GM12878 (cell line): Measurements from ENCODE around the gene PTPN20. TPM values are rescaled to one million over a fixed set of nuclear protein-coding genes. Genes with fewer than 3 reads are reported as not detected.

ENCODE experiments used
- ATAC-seq: fragments of 200-7000 bp; cut with Tn5 transposase; 3 replicates; pipeline ENCODE4 v1.9.1; 2020; ENCODE audit warnings: mild to moderate bottlenecking, moderate library complexity
- BruUV-seq: library from RNA; stranded (reverse); fragments of 400-500 nt; replicated peaks from 2 replicates; lab custom pipeline; 2021; lab: Mats Ljungman, UMichigan
- CTCF ChIA-PET: fragments of 300-600 bp; sonication (Branson Sonifier 250); formaldehyde crosslinking; extraction: SDS; loops from one replicate; lab custom pipeline; 2021; ENCODE audit warnings: inconsistent platforms; lab: Yijun Ruan, JAX
- POLR2A ChIA-PET: fragments of 350-600 bp; formaldehyde crosslinking; extraction: SDS; loops from one replicate; lab custom pipeline; 2021; ENCODE audit warnings: inconsistent platforms; lab: Charles Lee
- RAD21 ChIA-PET: fragments of 300-600 bp; sonication (Branson Sonifier 250); formaldehyde crosslinking; loops from one replicate; lab custom pipeline; 2023; ENCODE audit warnings: antibody characterized with exemption; ENCODE audit not compliant: unreplicated experiment; lab: Charles Lee
- SMC1A ChIA-PET: fragments of 300-600 bp; sonication (Branson Sonifier 250); formaldehyde crosslinking; loops from one replicate; lab custom pipeline; 2023; ENCODE audit not compliant: unreplicated experiment, uncharacterized antibody; lab: Charles Lee
- DNase-seq: peaks from one replicate; pipeline ENCODE4 v3.0.0-alpha.2; 2011; ENCODE audit warnings: low read depth, low spot score
- FAIRE-seq: peaks from 3 replicates; lab custom pipeline; 2011; peaks lifted over from hg19 to GRCh38; lab: Jason Lieb, UNC
- H2AFZ ChIP-seq: 2 replicates; pipeline ENCODE4 v1.6.0; 2011; ENCODE audit warnings: low read depth, low read length, control low read depth; ENCODE audit not compliant: control insufficient read depth
- H3K27ac ChIP-seq: 2 replicates; pipeline ENCODE4 v1.5.1; 2011; ENCODE audit warnings: control low read depth; ENCODE audit not compliant: control insufficient read depth, insufficient read depth
- H3K27me3 ChIP-seq, 2 experiments: replicated peaks in 1 of 2; 2 replicates each; pipeline versions ENCODE4 v1.6.0 to v1.6.1; 2011; ENCODE audit warnings: low read length in 1 of 2; ENCODE audit not compliant: control insufficient read depth in 2 of 2, insufficient read depth in 2 of 2
- H3K36me3 ChIP-seq, 2 experiments: 2 replicates each; pipeline ENCODE4 v1.5.1; 2011; ENCODE audit warnings: low read length in 1 of 2; ENCODE audit not compliant: control insufficient read depth in 2 of 2, insufficient read depth in 2 of 2
- H3K4me1 ChIP-seq: 2 replicates; pipeline ENCODE4 v1.6.1; 2011; ENCODE audit warnings: mild to moderate bottlenecking, low read length, moderate library complexity, mixed read lengths; ENCODE audit not compliant: control insufficient read depth, insufficient read depth
- H3K4me2 ChIP-seq: 2 replicates; pipeline ENCODE4 v1.6.0; 2011; ENCODE audit warnings: control low read depth; ENCODE audit not compliant: control insufficient read depth, insufficient read depth
- H3K4me3 ChIP-seq: fragments of 200-600 bp; sonication (generic); 2 replicates; pipeline ENCODE4 v1.5.1; 2016
- H3K79me2 ChIP-seq: 2 replicates; pipeline ENCODE4 v1.6.0; 2011; ENCODE audit warnings: low read length; ENCODE audit not compliant: control insufficient read depth, insufficient read depth
- H3K9ac ChIP-seq: 2 replicates; pipeline ENCODE4 v1.8.0; 2011; ENCODE audit warnings: low read length, control low read depth, mixed read lengths; ENCODE audit not compliant: control insufficient read depth, insufficient read depth
- H3K9me3 ChIP-seq: replicated peaks from 3 replicates; pipeline ENCODE4 v1.5.1; 2011; ENCODE audit warnings: mild to moderate bottlenecking, low read length; ENCODE audit not compliant: control insufficient read depth, insufficient read depth
- H4K20me1 ChIP-seq: 2 replicates; pipeline ENCODE4 v1.6.0; 2011; ENCODE audit not compliant: control insufficient read depth, insufficient read depth
- CBFB ChIP-seq: IDR thresholded peaks from 2 replicates; pipeline ENCODE4 v1.6.1; 2016; ENCODE audit warnings: antibody characterized with exemption, low read depth
- DPF2 ChIP-seq: fragments of 450-650 bp; IDR thresholded peaks from 2 replicates; pipeline ENCODE4 v1.6.1; 2017; ENCODE audit warnings: mild to moderate bottlenecking
- SMAD1 ChIP-seq: fragments of 450-650 bp; IDR thresholded peaks from 2 replicates; pipeline ENCODE4 v1.6.1; 2018; ENCODE audit warnings: mild to moderate bottlenecking, low read depth; ENCODE audit not compliant: partially characterized antibody
- SUZ12 ChIP-seq: fragments of 200-600 bp; sonication (generic); IDR thresholded peaks from one replicate; pipeline ENCODE4 v1.6.1; 2018; ENCODE audit warnings: antibody characterized with exemption, mild to moderate bottlenecking; ENCODE audit not compliant: unreplicated experiment
- TBL1XR1 ChIP-seq: IDR thresholded peaks from 2 replicates; pipeline ENCODE4 v1.6.1; 2012; ENCODE audit warnings: low read depth, low read length, improper control_type of control experiment
- ZNF217 ChIP-seq: fragments of 450-650 bp; IDR thresholded peaks from 2 replicates; pipeline ENCODE4 v1.6.1; 2017; ENCODE audit warnings: antibody characterized with exemption, mild to moderate bottlenecking
- ZSCAN29 ChIP-seq: fragments of 450-650 bp; IDR thresholded peaks from 2 replicates; pipeline ENCODE4 v1.6.1; 2017; ENCODE audit warnings: mild to moderate bottlenecking, moderate library complexity
- WGBS: methylation state at CpG from one replicate; pipeline ENCODE4 v1.1.6; 2016; ENCODE audit warnings: low lambda C conversion rate; ENCODE audit not compliant: insufficient replicate concordance, insufficient coverage; ENCODE audit errors: missing lambda C conversion rate; 5-methylcytosine and 5-hydroxymethylcytosine counted together
- in situ Hi-C: fragments of 300-500 bp; cut with MboI; formaldehyde crosslinking; loops from 9 replicates; pipeline ENCODE4 v1.14.3; 2018; ENCODE audit warnings: mixed read lengths
- intact Hi-C: fragments of 100-400 bp; cut with micrococcal nuclease; formaldehyde crosslinking; loops from one replicate; pipeline ENCODE4 v1.14.2; 2022; ENCODE audit not compliant: unreplicated experiment
- polyA plus RNA-seq, 11 experiments: library from polyadenylated mRNA; depleted of rRNA in 4 of 11; unstranded in 6 of 11; stranded (reverse) in 5 of 11; fragments of >200 nt; fragmentation: Nextera tagmentation in 4 of 11; fragmentation: Illumina TruSeq in 1 of 11; extraction: Ambion mirVana in 4 of 11; extraction: Trizol in 1 of 11; gene quantifications; 1 replicate in 1 of 11; 2 replicates in 10 of 11; pipeline versions ENCODE4 v1.2.1 to v1.2.3, GENCODE V29; 2011 to 2016; ENCODE audit warnings: inconsistent platforms in 2 of 11, missing spikeins in 2 of 11, low read depth in 1 of 11
- total RNA-seq, 4 experiments: library from RNA; depleted of rRNA in 3 of 4; stranded (reverse); fragments of >200 nt in 3 of 4; fragmentation: Illumina TruSeq in 1 of 4; extraction: Trizol in 1 of 4; gene quantifications; 2 replicates each; pipeline versions ENCODE4 v1.2.1 to v1.2.3, GENCODE V29; 2013 to 2021
- TF ChIP-seq, protein P1 (sequence below), 3 experiments: IDR thresholded peaks in 2 of 3; conservative IDR thresholded peaks in 1 of 3; 2 replicates each; pipeline ENCODE4 v1.5.1; 2011; ENCODE audit warnings: low read depth in 3 of 3, low read length in 3 of 3, mild to moderate bottlenecking in 3 of 3, control low read depth in 2 of 3, moderate library complexity in 2 of 3, inconsistent platforms in 1 of 3, mixed read lengths in 1 of 3; ENCODE audit not compliant: control insufficient read depth in 2 of 3, insufficient read depth in 1 of 3; ENCODE audit errors: extremely low read depth in 1 of 3
- TF ChIP-seq, protein P2 (sequence below): fragments of 450-650 bp; IDR thresholded peaks from 2 replicates; pipeline ENCODE4 v1.6.1; 2018; ENCODE audit warnings: mild to moderate bottlenecking, low read depth, moderate library complexity; ENCODE audit not compliant: partially characterized antibody

Gene PTPN20
- total and polyA plus RNA-seq, 10 of the 15 experiments (the other 5 are each of a cell fraction or from before 2014, with no cell fraction given) = 0.04 to 3.4 (median 0.10) TPM; not detected in 4

DNA sequence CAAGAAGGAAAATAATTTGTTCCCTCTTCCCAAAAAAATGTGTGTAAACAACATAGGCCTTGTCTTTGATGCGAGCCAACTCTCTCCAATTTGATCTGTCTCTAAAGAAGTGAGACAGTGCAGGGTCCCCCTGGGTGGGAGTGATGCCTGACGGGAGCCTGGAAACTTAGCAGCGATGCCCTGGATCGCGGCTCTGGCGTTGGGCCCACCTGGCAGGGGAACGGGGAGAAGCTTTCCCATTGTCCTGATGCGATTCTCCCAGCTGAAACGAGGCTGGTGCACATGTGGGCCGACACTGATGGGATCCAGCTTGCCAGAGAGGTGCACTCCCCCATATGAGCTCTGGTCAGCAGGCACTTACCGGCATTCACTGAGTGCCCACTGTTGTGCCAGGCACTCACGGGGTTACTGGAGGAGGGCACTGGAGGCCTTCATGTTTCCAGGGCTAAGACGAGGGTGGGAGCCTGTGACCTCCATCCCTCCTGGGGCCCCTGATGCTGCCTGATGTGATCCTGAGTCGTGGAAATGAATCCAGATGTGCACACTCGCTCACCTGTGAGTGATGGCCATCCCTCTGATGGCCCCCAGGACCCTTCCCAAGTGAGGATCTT, 132.8 kb downstream of the PTPN20 start:
- ATAC-seq (no peak), FAIRE-seq (no peak), DNase-seq (no peak)
- intact Hi-C loops (no loop called here), in situ Hi-C loops (loop anchor here (5.0 kb wide), 1 partner anchor 263 kb away; no protein-coding TSS in a partner anchor)
- Histone ChIP-seq H2AFZ (no peak overlapping the region), H3K79me2 (no peaks in the 10 kb centered on the region), H3K4me2 (no peak overlapping the region), H3K4me1 (no peaks in the 10 kb centered on the region), H3K4me3 (no peak overlapping the region), H3K36me3 (no peaks in the 10 kb centered on the region), H3K27ac (no peak overlapping the region), H3K27me3 (peaks cover 2 to 4% of the 10 kb centered on the region in 2 experiments; a peak in 3 of 4 replicates), H4K20me1 (0 out of 2 replicates have a peak, but pooled peaks cover 2% of the 10 kb centered on the region), H3K9me3 (no peaks in the 10 kb centered on the region), H3K9ac (no peak overlapping the region)
- ChIA-PET RAD21 (no interaction called here), SMC1A (no interaction called here), POLR2A (no interaction called here), CTCF (interaction anchor here (1.3 to 6.9 kb wide), 2 partner anchors 11 to 269 kb away, joined by 4 to 135 read pairs; no protein-coding TSS in a partner anchor)
- TF ChIP-seq DPF2 = no peak
- BruUV-seq = no TSS peak
- WGBS = 28% methylated on average over 15 of the region's 15 CpGs

DNA sequence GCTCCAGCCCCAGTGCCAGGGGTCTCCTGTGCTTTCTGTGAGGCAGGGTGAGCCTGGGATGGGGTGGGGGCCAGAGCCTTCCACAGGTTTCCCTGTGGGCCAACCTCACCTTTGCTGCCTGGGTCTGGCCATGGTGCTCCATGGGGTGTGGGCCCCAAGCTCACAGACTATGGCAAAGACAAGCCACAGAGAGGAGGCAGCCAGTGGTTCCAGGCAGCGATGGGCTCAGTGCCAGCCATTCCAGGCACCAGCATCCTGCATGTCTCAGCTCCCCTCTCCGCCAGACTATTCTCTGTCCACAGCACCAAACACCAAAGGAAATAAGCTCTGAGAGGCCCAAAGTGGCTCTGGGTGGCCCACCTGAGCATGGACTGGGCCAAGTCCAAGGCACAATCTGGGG, 133.5 kb downstream of the PTPN20 start:
- Histone ChIP-seq H2AFZ (no peak overlapping the region), H3K27me3 (peaks cover 2% of the 10 kb centered on the region in 2 experiments; a peak in 3 of 4 replicates), H3K27ac (no peak overlapping the region), H3K9ac (no peak overlapping the region), H3K36me3 (no peaks in the 10 kb centered on the region), H3K4me2 (no peak overlapping the region), H3K79me2 (no peaks in the 10 kb centered on the region), H3K4me1 (no peaks in the 10 kb centered on the region), H3K4me3 (no peak overlapping the region), H4K20me1 (0 out of 2 replicates have a peak, but pooled peaks cover 2% of the 10 kb centered on the region), H3K9me3 (no peaks in the 10 kb centered on the region)
- ChIA-PET CTCF (interaction anchor here (1.2 to 6.9 kb wide), 3 partner anchors 10 to 269 kb away, joined by 3 to 135 read pairs (median 4); no protein-coding TSS in a partner anchor), SMC1A (no interaction called here), POLR2A (no interaction called here), RAD21 (interaction anchor here (1.0 to 1.8 kb wide), 2 partner anchors 76 to 268 kb away, joined by 3 to 12 read pairs; no protein-coding TSS in a partner anchor)
- ATAC-seq (no peak), DNase-seq (no peak), FAIRE-seq (no peak)
- no TSS peak for BruUV-seq
- 0% methylated on average over 2 of the region's 2 CpGs for WGBS
- in situ Hi-C loops = loop anchor here (5.0 kb wide), 1 partner anchor 263 kb away; no protein-coding TSS in a partner anchor
- intact Hi-C loops = no loop called here
- no peak for TF ChIP-seq SMAD1
- TF ChIP-seq, protein P1, sequence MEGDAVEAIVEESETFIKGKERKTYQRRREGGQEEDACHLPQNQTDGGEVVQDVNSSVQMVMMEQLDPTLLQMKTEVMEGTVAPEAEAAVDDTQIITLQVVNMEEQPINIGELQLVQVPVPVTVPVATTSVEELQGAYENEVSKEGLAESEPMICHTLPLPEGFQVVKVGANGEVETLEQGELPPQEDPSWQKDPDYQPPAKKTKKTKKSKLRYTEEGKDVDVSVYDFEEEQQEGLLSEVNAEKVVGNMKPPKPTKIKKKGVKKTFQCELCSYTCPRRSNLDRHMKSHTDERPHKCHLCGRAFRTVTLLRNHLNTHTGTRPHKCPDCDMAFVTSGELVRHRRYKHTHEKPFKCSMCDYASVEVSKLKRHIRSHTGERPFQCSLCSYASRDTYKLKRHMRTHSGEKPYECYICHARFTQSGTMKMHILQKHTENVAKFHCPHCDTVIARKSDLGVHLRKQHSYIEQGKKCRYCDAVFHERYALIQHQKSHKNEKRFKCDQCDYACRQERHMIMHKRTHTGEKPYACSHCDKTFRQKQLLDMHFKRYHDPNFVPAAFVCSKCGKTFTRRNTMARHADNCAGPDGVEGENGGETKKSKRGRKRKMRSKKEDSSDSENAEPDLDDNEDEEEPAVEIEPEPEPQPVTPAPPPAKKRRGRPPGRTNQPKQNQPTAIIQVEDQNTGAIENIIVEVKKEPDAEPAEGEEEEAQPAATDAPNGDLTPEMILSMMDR (IDR thresholded peaks at IDR 0.05 in 2 of 3, conservative IDR thresholded peaks at IDR 0.05 in 1 of 3; ENCODE audit: control insufficient read depth in 2 of 3, extremely low read depth in 1 of 3, insufficient read depth in 1 of 3, low read depth in 3 of 3, low read length in 3 of 3) = no peak
- no peak for TF ChIP-seq ZNF217
- TF ChIP-seq CBFB = no peak
- no peak for TF ChIP-seq ZSCAN29
- no peak for TF ChIP-seq SUZ12
- TF ChIP-seq, protein P2, sequence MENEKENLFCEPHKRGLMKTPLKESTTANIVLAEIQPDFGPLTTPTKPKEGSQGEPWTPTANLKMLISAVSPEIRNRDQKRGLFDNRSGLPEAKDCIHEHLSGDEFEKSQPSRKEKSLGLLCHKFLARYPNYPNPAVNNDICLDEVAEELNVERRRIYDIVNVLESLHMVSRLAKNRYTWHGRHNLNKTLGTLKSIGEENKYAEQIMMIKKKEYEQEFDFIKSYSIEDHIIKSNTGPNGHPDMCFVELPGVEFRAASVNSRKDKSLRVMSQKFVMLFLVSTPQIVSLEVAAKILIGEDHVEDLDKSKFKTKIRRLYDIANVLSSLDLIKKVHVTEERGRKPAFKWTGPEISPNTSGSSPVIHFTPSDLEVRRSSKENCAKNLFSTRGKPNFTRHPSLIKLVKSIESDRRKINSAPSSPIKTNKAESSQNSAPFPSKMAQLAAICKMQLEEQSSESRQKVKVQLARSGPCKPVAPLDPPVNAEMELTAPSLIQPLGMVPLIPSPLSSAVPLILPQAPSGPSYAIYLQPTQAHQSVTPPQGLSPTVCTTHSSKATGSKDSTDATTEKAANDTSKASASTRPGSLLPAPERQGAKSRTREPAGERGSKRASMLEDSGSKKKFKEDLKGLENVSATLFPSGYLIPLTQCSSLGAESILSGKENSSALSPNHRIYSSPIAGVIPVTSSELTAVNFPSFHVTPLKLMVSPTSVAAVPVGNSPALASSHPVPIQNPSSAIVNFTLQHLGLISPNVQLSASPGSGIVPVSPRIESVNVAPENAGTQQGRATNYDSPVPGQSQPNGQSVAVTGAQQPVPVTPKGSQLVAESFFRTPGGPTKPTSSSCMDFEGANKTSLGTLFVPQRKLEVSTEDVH = no peak
- TF ChIP-seq TBL1XR1 = no peak
